ENCODE measurements around the gene STARD3NL. TPM values are rescaled to one million over a fixed set of nuclear protein-coding genes. Genes with fewer than 3 reads are reported as not detected.

The STARD3NL gene
- total and polyA plus RNA-seq, 10 of the 15 experiments (the other 5 are each of a cell fraction or from before 2014, with no cell fraction given): 66.1 to 133 (median 85.7) TPM

GRCh38 chr7:38211940-38212339 is 33.9 kb downstream of the STARD3NL start (continued):
- no peak for TF ChIP-seq SKIL (IDR thresholded peaks at IDR 0.05; ENCODE audit: low read depth, poor library complexity, severe bottlenecking)
- no peak for TF ChIP-seq TARDBP (IDR thresholded peaks at IDR 0.05; ENCODE audit: borderline replicate concordance)
- TF ChIP-seq MXI1 (IDR thresholded peaks at IDR 0.05; ENCODE audit: low read depth, low read length): no peak
- no peak for TF ChIP-seq CEBPZ (IDR thresholded peaks at IDR 0.05; ENCODE audit: low read depth, low read length)
- no peak for TF ChIP-seq ZBED1 (IDR thresholded peaks at IDR 0.05; ENCODE audit: borderline replicate concordance)
- no peak for TF ChIP-seq IRF4 (IDR thresholded peaks at IDR 0.05; ENCODE audit: low read depth, low read length)
- no peak for TF ChIP-seq FOS (IDR thresholded peaks at IDR 0.05; ENCODE audit: borderline replicate concordance, extremely low read depth, insufficient read length)
- no peak for TF ChIP-seq RELA (IDR thresholded peaks at IDR 0.05; ENCODE audit: borderline replicate concordance, partially characterized antibody)
- TF ChIP-seq RCOR1 (conservative IDR thresholded peaks at IDR 0.05; ENCODE audit: low read depth, low read length): no peak
- no peak for TF ChIP-seq HDGF (IDR thresholded peaks at IDR 0.05)
- TF ChIP-seq CREM (IDR thresholded peaks at IDR 0.05; ENCODE audit: low read depth): no peak
- TF ChIP-seq POU2F2 (IDR thresholded peaks at IDR 0.05; ENCODE audit: borderline replicate concordance, low read depth, low read length): no peak
- no peak for TF ChIP-seq BCLAF1 (IDR thresholded peaks at IDR 0.05)
- no peak for TF ChIP-seq YBX1 (IDR thresholded peaks at IDR 0.05)
